ENCODE results near the gene PCDH1.

PCDH1 gene

GRCh38 chr5:141857226-141857625 lies 21.0 kb downstream of the PCDH1 start:
- Histone ChIP-seq H3K4me1 (ENCODE audit: control insufficient read depth, low read length) (no peaks in the 10 kb centered on the region), H3K9me3 (ENCODE audit: control insufficient read depth, insufficient read depth, low read length) (no peaks in the 10 kb centered on the region), H3F3A (ENCODE audit: control insufficient read depth, insufficient read depth) (no peaks in the 10 kb centered on the region), H4K20me1 (ENCODE audit: control insufficient read depth, insufficient read depth, low read depth, low read length) (no peaks in the 10 kb centered on the region), H3K79me2 (ENCODE audit: control insufficient read depth, low read length) (no peaks in the 10 kb centered on the region), H3K27me3 (ENCODE audit: control insufficient read depth, low read length) (peaks cover 32% of the 10 kb centered on the region), H3K36me3 (ENCODE audit: control insufficient read depth, low read length) (no peaks in the 10 kb centered on the region), H3K4me3 (ENCODE audit: low read length) (no peak overlapping the region), H3K9me2 (replicated peaks; ENCODE audit: control insufficient read depth, low read length) (no peaks in the 10 kb centered on the region), H3K4me2 (ENCODE audit: low read length) (no peak overlapping the region), H3K27ac (ENCODE audit: low read depth, low read length) (no peak overlapping the region)
- no peak for TF ChIP-seq EZH2phosphoT487 (IDR thresholded peaks at IDR 0.05; ENCODE audit: borderline replicate concordance, low read length)
- no peak for TF ChIP-seq CTCF (IDR thresholded peaks at IDR 0.05; ENCODE audit: low read depth, low read length, poor library complexity, severe bottlenecking)

GRCh38 chr5:141856037-141856790 lies 22.0 kb downstream of the PCDH1 start:
- Histone ChIP-seq H3K27me3 (ENCODE audit: control insufficient read depth, low read length) (peaks cover 24% of the 10 kb centered on the region), H4K20me1 (ENCODE audit: control insufficient read depth, insufficient read depth, low read depth, low read length) (no peaks in the 10 kb centered on the region), H3F3A (ENCODE audit: control insufficient read depth, insufficient read depth) (no peaks in the 10 kb centered on the region), H3K4me3 (ENCODE audit: low read length) (no peak overlapping the region), H3K4me2 (ENCODE audit: low read length) (no peak overlapping the region), H3K36me3 (ENCODE audit: control insufficient read depth, low read length) (no peaks in the 10 kb centered on the region), H3K9me3 (ENCODE audit: control insufficient read depth, insufficient read depth, low read length) (no peaks in the 10 kb centered on the region), H3K27ac (ENCODE audit: low read depth, low read length) (no peak overlapping the region), H3K79me2 (ENCODE audit: control insufficient read depth, low read length) (no peaks in the 10 kb centered on the region), H3K9me2 (replicated peaks; ENCODE audit: control insufficient read depth, low read length) (no peaks in the 10 kb centered on the region), H3K4me1 (ENCODE audit: control insufficient read depth, low read length) (no peaks in the 10 kb centered on the region)
- TF ChIP-seq CTCF (IDR thresholded peaks at IDR 0.05; ENCODE audit: low read depth, low read length, poor library complexity, severe bottlenecking) (no peak), EZH2phosphoT487 (IDR thresholded peaks at IDR 0.05; ENCODE audit: borderline replicate concordance, low read length) (no peak)

GRCh38 chr5:141855265-141856036 lies 22.8 kb downstream of the PCDH1 start:
- no peaks in the 10 kb centered on the region for H3F3A ChIP-seq (ENCODE audit: control insufficient read depth, insufficient read depth)
- no peaks in the 10 kb centered on the region for H3K9me2 ChIP-seq (replicated peaks; ENCODE audit: control insufficient read depth, low read length)
- TF ChIP-seq CTCF (IDR thresholded peaks at IDR 0.05; ENCODE audit: low read depth, low read length, poor library complexity, severe bottlenecking) (no peak), EZH2phosphoT487 (IDR thresholded peaks at IDR 0.05; ENCODE audit: borderline replicate concordance, low read length) (no peak)
- no peak overlapping the region for H3K4me3 ChIP-seq (ENCODE audit: low read length)
- H3K4me2 ChIP-seq (ENCODE audit: low read length): no peak overlapping the region
- H3K79me2 ChIP-seq (ENCODE audit: control insufficient read depth, low read length): no peaks in the 10 kb centered on the region
- no peak overlapping the region for H3K27ac ChIP-seq (ENCODE audit: low read depth, low read length)
- H3K27me3 ChIP-seq (ENCODE audit: control insufficient read depth, low read length): peaks cover 19% of the 10 kb centered on the region
- peaks cover 4% of the 10 kb centered on the region for H3K4me1 ChIP-seq (ENCODE audit: control insufficient read depth, low read length)
- H4K20me1 ChIP-seq (ENCODE audit: control insufficient read depth, insufficient read depth, low read depth, low read length): no peaks in the 10 kb centered on the region
- no peaks in the 10 kb centered on the region for H3K9me3 ChIP-seq (ENCODE audit: control insufficient read depth, insufficient read depth, low read length)
- no peaks in the 10 kb centered on the region for H3K36me3 ChIP-seq (ENCODE audit: control insufficient read depth, low read length)

Data from DOHH2 (cell line).